NCI-H1048 (cell line): ENCODE results near the gene DOCK1.

Experiments used
- DNase-seq: peaks from one replicate; lab custom pipeline; 2025; lab: John Stamatoyannopoulos, UW

Gene DOCK1

DNA sequence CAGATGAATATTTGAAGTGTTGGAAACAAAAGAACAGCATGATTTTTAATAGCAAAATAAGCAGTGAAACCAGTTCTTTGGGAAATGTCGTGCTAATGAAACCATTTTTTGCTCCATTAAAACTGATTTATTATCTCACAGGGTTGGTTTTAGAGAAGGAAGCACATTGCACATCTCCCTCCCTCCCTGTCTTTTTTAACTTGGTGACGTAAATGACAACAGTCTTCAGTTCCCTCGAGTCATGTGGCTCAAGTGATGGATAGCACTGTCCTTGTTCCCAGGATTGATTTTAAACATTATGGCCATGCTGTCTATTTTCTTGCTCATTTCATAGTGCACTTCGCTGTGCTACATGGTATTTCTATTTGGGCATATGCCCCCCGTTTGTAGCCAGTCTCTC lies 105.9 kb downstream of the DOCK1 start:
- no peak for DNase-seq

DNA sequence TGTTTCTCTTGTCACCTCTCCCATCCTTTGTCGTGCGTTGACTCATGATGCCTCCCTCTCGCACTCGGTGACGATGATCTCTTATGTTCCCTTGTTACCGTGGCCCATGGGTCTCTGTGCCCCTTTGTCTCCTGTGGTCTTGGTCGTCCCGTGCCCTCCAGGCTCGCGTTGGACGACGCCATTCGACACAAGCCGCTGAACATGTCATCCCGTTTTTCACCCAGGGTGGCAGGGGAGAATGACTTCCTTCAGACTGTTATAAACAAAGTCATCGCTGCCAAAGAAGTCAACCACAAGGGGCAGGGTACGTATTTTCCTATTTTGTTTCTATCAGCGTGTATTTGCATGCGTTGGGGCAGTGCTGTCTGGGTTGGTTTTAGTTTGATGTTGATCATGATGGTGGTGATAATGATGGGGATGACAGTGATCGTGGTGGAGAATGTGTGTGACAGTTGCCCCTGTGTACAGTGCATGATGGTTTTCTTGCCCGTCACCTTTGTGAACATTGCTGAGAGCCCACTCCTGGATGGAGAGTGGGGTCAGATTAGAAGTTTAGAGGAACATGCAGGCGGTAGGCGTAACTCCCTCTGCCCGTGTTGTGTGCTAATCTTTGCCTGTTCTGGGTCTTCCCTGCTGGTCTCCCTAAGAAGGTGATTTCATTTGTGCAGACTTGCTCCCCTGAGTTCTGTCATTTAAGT lies 107.0 kb downstream of the DOCK1 start:
- DNase-seq, result no peak

DNA sequence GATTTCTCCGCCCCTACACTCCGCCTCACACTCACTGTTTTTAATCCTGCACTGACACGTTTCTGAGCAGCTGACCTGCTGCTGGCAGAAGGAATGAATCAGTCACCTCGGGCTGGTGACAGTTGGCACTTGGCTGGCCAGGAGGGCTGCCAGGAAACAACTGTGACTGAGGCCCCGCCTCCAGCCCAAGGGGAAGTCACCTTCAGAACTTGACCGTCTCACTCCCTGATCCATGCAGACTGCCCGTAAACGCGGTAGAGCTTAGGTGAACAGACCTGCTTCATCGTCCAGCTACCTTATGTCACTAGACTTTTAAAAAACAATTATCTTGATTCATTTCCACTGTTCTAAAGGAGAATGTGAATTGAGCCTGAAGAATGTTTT lies 107.5 kb downstream of the DOCK1 start:
- DNase-seq, result no peak

DNA sequence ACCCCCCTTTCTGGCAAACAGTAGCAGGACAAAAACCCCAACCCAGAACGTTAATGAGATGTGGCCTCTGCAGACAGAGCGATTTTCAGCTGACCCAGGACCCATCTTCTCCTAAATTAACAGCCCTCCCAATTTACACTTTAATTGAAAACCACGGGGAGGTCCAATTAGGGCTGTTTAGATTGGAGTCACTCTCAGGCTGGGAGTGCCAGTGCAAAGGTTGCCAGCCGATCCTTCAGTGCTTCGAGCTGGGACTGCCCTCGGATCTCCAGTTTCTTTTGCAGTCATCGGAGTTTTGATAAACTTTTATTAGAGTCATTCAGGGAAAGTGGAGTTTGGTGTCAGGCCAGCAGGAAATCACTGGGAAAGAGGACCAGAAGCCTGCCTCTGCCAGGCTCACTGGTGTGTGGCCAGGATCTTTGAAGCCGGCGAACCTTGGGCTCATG lies 108.0 kb downstream of the DOCK1 start:
- no peak for DNase-seq

DNA sequence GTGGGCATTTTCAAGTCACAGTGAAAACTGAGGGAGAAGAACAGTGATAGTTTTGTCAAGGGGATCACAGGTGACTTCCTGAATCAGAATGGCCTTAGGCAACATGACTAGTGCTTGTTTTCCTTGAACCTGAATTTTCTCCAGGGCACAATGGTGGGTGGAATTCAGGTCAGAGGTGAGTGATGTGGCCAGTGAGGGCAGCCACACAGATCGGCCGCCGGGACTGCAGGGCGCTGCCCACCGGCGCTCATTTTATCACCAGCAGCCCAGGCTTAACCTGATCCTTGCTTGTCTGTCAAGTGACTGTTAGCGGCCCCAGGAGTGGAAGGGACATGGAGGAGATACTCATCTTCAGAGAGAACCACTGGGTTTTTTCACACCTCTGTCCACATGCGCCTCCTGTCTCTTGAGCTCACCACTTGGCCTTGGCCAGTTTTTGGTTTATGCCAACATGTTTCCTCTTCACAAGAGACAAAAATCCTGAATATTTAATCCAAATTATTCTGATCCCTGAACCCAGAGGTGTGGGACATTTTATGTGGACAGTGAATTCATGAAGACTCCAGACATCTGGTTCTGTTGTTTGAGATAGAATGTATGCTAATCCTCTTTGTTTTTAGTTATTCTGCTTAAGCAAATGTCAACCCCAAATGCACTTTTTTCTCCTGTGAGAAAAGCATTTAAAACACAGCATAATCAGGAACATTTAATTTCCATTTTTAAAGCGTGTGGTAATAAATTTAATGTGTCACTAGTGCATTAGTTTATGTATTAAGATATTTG lies 108.7 kb downstream of the DOCK1 start:
- DNase-seq, result no peak

DNA sequence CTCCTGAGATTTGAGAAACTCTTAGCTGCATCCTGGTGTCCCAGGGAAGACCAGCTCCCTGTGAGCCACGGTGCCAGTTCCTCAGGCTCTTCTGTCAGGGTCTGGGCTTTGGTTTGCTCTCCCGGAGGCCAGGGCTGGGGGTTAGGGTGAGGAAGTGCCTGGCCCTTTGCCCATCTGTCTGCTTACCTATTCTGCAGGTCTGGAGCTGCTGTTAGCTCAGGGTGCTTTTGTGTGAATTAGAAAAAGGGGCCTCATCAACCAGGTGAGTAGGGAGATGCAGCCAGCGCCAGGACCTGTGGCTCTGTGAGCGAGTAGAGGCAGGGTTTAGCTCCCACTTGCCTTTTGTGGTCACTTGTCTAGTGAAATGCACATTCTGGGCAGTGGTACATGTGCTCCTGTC lies 109.4 kb downstream of the DOCK1 start:
- no peak for DNase-seq

DNA sequence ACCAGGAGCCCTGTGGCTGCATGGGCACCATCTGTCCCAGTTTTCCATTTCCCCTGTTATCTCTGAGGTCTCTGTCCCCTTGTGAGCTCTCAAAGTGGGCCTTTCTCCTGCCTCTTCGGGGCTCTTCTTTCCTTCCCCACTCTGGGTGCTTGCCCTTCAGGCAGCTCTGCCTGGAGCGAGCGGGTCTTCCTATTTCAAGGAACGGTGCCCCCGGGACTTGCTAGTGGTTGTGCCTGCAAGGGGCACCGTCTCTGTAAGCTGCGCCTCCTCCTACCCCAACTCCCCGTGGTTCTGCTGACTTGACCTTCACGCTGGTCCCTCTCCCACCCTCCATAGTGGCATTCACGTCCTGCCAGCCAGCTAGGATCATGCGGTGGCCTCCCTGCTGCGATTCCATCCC lies 110.1 kb downstream of the DOCK1 start:
- no peak for DNase-seq

DNA sequence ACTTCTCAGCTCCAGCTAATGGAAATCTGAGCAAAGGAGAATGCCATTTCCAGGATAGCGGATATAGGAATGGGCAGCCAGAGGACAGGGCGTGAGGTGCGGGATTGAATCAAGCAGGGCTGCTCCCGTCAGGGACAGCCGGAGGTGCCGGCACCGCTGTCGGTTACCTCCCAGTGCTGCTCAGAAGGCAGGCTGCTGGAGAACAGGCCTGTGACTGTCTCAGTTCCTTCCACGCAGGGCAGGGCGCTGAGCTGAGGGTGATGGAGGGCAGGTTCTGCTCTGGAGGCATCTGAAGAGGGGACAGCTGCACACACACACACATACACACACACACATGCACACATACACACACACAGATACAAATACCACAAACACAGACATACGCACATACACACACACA lies 111.1 kb downstream of the DOCK1 start:
- DNase-seq, result no peak

DNA sequence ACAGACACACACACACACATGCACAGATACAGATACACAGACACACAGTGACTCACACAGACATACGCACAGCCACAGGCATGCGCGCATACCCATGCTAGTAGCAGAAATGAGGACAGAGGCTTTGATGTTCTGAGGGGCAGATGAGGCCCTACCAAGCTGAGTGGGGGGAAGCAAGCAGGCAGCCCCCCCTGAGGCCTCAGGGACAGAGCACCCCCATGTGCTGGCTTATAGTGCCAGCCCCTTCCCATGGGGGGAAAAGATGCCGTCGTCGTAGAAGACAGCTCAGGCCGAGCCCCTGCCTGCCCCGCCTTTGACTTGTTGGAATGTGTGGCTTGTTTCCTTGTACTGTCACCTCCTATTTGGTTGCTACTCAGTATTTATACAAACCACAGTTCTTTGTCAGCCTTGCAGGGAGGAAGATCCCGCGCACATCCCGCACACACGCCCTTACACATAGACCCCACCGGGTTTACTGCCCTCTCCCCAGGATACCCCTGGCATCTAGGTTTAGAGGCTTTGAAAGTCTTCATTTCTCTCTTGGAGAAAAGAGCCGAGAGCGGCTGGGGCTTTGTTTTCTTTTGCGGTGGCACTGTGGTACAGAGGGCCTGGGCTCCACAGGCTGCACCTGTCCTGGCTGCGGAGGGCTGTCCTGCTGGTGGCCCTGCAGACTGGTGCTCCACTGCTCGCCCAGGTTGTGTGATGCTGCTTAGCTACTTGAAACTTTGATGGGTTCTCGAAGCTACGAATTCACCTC lies 112.5 kb downstream of the DOCK1 start:
- DNase-seq, result no peak

DNA sequence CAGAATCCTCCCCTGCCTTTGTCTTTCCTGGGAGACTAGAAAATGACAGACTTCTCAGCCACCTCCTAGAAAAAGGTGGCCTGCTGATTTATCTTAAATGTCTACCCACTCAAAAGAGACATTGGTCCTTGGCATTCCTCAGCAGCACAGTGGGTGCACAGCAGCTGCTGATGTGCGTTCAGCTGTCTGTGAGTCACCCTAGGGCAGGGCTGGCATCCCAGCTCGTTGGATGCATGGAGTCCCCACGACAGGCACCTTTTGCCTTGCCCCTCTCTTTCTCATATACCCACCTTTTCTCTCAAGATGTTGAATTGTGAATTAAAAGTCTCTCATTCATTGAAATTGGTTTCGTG lies 113.0 kb downstream of the DOCK1 start:
- DNase-seq, result no peak

DNA sequence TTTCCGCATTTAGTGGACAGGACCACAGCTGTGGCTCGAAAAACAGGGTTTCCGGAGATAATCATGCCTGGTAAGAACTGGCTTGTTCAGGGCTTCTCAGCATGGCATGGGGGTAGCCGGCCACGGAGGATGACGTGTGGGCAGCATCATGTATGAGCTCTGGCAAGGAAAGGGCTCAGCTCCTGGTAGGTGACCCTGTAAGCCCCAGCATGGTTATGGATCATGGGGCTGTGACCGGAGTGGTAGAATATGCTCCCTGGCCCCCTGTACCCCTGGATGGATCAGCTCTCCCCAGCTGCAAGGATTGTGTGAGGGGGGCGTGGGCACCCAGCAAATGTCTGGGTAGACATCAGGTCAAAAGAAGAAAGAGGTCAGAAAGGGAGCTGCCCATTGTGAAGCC lies 113.5 kb downstream of the DOCK1 start:
- no peak for DNase-seq

DNA sequence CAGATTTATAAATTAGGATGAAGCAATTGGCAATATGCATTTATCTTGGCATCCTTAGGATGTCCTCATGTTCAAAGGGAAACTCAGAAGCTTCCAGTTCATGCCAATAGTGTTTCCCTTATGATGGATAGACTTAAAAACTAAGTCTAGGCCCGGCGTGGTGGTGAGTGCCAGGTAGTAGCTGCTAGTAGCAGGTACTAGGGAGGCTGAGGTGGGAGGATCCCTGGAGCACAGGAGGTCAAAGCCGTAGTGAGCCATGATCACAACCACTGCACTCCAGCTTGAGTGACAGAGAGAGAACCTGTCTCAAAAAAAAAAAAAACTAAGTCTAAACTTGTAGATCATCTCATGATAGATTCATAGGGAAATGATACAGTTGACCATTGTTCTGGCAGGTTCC lies 115.0 kb downstream of the DOCK1 start:
- no peak for DNase-seq

DNA sequence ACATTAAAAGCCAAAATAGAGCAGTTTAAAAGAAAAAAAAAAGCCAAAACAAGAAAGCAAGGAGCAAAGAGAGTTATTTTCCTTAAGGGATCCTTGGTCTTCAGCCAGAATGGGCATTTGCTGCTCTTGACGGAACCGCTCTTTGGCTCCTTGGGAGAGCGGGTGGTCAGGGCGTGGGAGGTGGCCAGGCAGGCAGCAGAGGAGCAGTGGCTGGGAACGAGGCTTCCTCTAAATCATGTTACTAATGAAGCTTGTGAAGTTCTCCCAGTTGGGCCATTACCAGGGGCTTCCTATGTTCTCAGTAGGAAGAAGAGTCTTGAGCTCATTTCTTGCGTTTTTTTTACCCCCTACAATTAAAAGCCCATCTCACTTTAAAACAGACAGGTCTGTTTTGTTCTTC lies 116.6 kb downstream of the DOCK1 start:
- DNase-seq, result no peak

DNA sequence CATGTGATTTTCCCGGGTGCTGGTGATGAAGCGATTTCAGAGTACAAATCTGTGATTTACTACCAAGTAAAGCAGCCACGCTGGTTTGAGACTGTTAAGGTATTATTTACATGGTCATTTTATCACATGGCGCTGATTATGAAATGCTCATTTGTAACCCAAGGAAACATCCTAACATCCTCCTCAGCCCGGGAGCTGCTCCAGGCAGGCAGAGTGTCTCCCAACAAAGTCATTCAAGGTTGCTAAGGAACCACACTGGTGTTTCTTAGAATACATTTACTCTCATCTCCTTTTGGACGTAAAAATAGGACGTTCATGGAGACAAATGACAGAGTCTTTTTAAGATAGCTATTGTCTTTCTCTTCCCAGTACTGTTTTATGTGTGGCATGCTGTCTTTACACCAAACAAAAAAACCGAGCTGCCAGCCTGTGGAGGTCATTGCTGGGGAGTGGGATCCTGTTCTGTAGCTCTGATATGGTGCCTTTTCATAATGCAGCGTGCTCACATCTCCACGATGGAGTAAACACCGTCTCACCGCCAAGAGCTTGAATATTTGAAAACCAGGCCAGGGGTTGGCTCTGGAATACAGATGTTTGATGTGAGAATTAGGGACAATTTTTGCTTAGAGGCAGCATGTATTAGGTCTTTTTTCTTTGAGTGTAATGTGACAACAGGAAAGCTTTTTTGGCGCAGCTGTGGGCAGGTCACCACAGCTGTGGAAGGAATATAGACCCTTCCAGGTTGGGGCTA lies 119.6 kb downstream of the DOCK1 start:
- DNase-seq, result no peak

DNA sequence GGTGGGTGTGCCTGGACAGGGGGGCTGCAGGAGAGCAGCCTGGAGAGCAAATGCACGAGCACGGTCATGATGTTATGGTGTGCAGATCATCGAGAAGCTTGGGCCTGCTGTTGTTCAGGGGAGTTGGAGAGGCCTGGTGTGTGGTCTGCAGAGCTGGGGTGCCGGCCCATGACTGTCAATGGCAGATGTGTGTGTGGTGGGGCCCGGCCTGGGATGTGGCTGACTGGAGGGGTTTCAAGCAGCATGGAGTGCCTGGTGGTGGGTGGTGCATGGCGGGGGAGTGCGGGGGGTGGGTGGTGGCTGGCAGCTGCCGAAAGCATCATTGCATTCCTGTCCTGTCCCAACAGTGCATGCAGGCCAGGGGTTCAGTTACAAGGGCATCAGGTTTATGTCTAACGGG lies 122.6 kb downstream of the DOCK1 start:
- DNase-seq, result no peak

DNA sequence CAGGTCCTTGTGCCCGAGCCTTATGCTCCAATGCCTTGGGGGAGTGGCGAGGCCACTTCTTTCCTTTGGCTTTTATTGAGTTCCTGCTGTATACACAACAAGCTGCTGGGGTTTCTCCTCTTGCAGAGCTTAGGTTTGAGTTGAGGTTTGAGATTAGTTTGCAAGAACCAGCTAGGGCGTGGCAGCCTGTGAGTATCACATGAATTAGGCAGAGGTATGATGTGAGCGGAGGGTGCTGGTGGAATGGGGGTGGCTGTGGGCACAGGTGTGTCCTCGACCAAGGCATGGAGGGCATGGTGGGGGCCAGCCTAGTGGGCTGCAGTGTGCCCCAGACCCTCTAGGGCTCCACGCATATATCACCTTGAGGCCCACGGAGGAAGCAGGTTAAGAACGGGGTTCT lies 123.3 kb downstream of the DOCK1 start:
- DNase-seq, result no peak

DNA sequence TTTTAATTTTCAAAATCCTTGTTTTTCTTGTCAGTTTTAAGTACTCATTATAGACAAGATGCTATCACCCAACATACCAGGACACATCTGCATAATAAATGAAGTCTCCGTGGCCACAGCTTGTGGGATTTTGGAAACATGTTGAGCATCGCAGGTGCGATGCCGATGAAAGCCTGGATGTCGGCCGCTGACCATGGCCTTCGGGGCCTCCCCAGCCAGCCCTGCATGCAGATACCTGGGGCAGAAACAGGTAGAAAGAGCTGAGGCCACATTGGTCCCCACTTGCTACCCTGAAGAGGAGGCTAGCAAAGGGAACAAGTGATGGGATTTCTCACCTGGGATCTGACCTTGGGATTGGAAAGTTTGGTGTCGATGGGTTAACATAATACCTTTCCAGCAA lies 123.8 kb downstream of the DOCK1 start:
- DNase-seq, result no peak

DNA sequence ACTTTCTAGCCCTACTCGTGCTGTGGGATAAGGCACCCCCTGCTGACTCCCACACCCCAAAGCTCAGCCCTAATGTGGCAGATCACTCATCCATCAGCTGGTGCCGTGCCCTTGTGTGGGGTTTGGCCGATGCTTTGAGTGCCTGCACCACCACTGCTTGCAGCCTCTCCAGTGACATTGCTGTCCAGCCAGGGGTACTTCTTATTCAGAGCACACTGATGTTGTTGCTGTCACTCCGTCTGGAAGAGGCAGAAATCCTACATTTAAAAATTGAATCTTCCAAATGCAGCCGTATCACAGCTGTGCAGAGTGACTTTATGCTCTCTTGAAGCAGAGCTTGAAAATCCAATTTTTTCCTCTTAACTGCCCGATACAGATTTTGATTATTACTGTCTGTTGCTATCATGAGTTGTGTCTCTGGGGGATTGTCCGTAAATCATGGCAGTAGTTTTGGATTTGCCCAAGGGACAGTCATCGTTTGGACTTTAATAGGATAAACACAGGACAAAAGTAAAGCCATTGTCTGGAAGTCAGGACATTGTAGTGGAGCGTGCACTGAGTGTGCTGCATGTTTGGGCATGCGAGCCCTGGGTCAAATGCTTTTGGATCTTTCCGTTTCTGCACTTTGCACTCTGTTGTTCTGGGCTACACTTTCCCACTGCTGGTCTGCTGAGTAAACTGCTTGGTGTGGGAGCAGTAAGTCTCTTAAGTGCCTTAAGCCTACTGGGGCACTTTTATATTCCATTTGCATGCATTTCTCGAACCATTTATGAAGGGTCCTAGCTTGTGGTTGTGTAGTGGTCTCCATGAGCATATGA lies 128.2 kb downstream of the DOCK1 start:
- no peak for DNase-seq

DNA sequence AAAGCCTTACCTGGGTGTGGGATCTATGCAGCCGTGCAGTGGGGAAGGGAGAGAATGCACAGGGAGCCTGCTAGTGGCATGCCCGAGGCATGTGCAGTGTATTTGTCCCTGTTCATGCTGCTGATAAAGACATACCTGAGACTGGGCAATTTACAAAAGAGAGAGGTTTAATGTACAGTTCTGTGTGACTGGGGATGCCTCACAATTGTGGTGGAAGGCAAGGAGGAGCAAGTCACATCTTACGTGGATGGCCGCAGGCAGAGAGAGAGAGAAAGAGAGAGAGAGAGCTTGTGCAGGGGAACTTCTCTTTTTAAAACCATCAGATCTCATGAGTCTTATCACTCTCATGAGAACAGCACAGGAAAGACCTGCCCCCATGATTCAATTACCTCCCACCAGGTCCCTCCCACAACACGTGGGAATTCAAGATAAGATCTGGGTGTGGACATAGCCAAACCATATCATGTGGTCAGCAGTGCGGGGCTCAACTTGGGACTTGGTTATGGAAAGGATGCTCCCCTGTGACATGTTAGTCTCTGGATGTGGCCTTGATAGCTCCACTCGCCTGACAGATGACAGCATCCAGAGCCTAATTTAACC lies 128.9 kb downstream of the DOCK1 start:
- DNase-seq, result no peak

DNA sequence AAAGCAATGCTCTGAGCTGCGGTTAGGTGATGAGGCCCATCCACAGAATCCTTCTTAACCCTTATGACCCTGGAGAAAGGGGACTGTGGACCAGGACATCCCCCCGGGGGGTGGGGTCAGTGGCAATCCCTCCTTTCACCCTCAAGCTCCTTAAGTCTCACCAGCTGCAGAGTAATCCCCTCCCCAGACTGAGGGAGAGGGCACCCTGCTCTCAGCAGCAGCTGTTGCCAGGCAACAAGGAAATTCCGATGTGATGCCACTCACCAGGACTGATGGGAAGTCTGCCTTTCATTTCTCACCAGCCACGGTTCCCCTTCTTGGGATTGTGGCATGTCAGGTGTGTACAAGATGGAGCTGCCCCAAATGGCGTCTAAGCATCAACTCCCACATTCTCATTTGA lies 129.6 kb downstream of the DOCK1 start:
- DNase-seq, result no peak

DNA sequence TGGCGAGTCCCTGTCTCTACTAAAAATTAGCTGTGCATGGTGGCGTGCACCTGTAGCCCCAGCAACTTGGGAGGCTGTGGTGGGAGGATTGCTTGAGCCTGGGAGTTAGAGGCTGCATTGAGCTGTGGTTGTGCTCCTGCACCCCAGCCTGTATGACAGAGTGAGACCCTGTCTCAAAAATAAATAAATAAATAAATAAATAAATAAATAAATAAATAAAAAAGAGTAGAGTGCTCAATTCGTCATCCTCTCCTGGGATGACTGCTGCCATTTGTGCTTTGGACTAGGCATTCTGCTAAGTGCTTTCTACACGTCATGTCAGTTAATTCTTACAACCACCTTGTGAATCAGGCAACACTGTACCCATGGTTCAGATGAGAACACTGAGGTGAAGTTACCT lies 130.6 kb downstream of the DOCK1 start:
- no peak for DNase-seq
